ENCODE results near the gene LIN7C.

Gene LIN7C, protein sequence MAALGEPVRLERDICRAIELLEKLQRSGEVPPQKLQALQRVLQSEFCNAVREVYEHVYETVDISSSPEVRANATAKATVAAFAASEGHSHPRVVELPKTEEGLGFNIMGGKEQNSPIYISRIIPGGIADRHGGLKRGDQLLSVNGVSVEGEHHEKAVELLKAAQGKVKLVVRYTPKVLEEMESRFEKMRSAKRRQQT

DNA sequence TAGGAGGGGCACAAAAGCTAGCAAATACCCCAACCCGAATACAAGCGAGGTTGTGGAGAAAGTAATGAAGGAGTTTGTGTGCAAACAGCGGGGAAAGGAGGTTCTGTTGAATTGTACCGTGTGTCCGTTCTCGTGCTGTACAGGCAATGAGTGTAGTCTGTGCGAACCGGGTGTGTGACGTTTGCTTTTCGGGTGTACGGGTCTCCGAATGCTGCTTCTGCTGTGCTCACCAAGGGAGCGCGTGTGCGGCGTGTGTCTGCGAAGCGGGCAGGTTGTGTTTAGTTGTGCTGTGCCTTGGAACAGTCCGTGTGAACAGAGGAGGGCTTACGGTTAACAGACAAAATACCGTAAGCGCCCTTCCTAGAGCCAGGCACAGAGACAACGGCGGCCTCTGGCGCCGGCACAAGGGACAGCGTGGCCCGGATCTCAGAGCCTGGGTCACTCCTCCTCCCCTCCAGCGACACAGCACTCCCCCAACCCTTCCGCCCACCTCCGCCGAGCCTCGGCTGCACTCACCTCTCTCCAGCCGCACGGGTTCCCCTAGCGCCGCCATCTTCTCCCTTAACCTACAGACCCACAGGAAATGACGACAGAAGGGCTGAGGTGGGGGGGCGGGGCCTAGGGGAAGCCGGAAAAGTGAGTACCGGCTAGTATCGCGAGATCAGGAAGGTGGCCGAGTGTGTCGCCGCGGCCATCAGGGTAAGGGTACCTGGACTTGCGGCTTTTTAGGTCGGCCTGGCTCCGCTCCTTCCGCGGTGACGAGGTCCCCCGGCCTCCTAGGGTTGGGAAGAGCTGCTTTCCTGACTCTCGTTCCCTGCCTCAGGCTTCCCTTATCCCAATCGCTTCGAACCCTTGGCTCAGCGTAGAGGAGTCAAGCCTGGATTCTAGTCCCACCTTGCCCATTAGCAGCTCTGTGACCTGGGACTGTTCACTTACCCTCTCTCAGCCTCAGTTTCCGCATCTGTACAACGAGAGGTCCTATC, at the start of gene LIN7C:
Gene LIN7C (minus strand): TSS at position 570 of the 983 bp plus-strand sequence. CDS start 17 bp downstream, at position 553.
- Mint-ChIP-seq H3K27ac (ENCODE audit: low read depth) (peak within 1 kb of the TSS; percentile 93), H3K9me3 (peaks cover 5% of the 10 kb centered on the region)

DNA sequence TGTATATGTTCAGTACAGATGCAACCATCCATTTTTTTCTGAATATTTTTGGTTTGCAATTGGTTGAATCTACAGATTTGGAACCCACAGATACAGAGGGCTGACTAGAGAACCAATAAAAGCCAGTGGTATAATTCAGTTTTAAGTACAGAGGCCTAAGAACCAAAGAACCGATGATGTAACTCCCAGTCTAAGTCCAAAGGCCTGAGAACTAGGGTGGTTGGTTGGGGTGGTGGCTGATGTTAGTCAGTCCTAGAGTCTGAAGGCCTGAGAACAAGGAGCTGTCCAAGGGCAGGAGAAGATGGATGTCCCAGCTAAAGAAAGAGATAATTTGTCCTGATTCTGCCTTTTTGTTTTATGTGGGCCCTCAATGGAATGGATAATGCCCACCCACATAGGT, 48.7 kb upstream of the LIN7C start:
- Mint-ChIP-seq H3K4me3 (no peak overlapping the region), H3K36me3 (ENCODE audit: insufficient read depth) (no peaks in the 10 kb centered on the region), H3K4me1 (no peaks in the 10 kb centered on the region), H3K27ac (ENCODE audit: low read depth) (no peak overlapping the region), H3K9me3 (no peaks in the 10 kb centered on the region), H3K27me3 (no peaks in the 10 kb centered on the region)
- DNase-seq (ENCODE audit: low spot score in 2 of 2) (no peak), ATAC-seq (replicated peaks; ENCODE audit: extremely low read depth, poor library complexity, severe bottlenecking) (no peak)

More for the DNA sequence above, at the start of gene LIN7C:
- H3K27me3 Mint-ChIP-seq, result no peaks in the 10 kb centered on the region
- DNase-seq (ENCODE audit: low spot score in 2 of 2), result peak; percentile 76 to 87
- peak within 1 kb of the TSS; percentile 89 for H3K4me3 Mint-ChIP-seq
- ATAC-seq (replicated peaks; ENCODE audit: extremely low read depth, poor library complexity, severe bottlenecking), result peak; percentile 94
- H3K4me1 Mint-ChIP-seq, result peaks cover 40% of the 10 kb centered on the region
- H3K36me3 Mint-ChIP-seq (ENCODE audit: insufficient read depth), result peaks cover 31% of the 10 kb centered on the region

DNA sequence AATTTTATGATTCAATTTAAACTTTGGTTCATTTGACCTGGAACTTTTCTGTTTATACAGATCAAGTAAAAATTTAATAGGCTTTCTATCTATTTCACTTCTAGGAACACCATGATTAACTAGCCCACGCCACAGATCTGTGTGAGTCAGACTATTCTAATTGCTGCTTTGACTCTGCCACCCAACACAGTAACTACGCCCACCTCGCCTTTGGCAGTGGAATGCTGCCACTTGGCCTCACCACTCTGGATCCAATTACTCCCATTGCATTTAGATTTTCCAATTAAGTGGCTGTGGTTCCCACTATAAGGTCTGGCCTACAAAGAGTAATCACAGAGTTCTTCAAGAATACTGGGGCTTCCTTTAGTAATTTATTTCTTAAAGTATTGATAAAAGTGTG, 46.6 kb upstream of the LIN7C start:
- no peak for ATAC-seq (replicated peaks; ENCODE audit: extremely low read depth, poor library complexity, severe bottlenecking)
- no peaks in the 10 kb centered on the region for H3K27me3 Mint-ChIP-seq
- H3K9me3 Mint-ChIP-seq, result no peaks in the 10 kb centered on the region
- H3K27ac Mint-ChIP-seq (ENCODE audit: low read depth), result no peak overlapping the region
- DNase-seq (ENCODE audit: low spot score in 2 of 2), result no peak
- no peaks in the 10 kb centered on the region for H3K4me1 Mint-ChIP-seq
- H3K4me3 Mint-ChIP-seq, result no peak overlapping the region
- no peaks in the 10 kb centered on the region for H3K36me3 Mint-ChIP-seq (ENCODE audit: insufficient read depth)

DNA sequence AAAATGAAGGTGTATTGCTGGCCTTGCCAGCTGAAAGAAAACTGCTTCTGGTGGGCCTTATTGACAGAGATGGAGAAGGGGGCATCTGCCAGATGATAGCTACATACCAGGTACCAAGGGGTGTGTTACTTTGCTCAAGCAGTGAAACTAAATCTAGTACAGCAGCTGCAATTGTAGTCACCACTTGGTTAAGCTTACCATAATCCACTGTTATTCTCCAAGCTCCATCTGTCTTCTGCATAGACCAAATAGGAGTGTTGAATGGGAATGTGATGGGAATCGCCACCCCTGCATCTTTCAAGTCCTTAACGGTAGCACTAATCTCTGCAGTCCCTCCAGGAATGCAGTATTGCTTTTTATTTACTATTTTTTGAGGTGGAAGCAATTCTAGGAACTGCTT, 45.8 kb upstream of the LIN7C start:
- H3K4me1 Mint-ChIP-seq, result no peaks in the 10 kb centered on the region
- H3K36me3 Mint-ChIP-seq (ENCODE audit: insufficient read depth), result no peaks in the 10 kb centered on the region
- H3K9me3 Mint-ChIP-seq, result no peaks in the 10 kb centered on the region
- no peak for ATAC-seq (replicated peaks; ENCODE audit: extremely low read depth, poor library complexity, severe bottlenecking)
- no peaks in the 10 kb centered on the region for H3K27me3 Mint-ChIP-seq
- no peak for DNase-seq (ENCODE audit: low spot score in 2 of 2)
- no peak overlapping the region for H3K27ac Mint-ChIP-seq (ENCODE audit: low read depth)
- H3K4me3 Mint-ChIP-seq, result no peak overlapping the region

DNA sequence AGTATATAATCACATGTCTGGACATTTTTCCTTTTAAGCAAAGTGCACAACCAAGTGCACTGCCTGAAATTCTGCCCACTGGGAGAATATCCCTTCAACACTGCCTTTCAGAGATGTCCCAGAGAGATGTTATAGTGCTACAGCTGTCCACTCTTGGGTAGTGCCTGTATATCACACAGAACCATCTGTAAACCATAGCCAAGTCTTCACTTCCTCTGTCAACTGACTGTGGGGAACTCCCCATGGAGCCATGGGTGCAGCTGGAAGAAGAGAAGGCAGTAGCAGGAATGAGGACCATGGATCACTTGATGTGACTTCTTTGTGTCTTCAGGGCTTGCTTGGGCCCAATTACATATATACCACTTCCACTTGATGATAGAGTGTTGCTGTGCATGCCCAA, 44.6 kb upstream of the LIN7C start:
- Mint-ChIP-seq H3K27me3 (no peaks in the 10 kb centered on the region), H3K4me3 (no peak overlapping the region), H3K36me3 (ENCODE audit: insufficient read depth) (no peaks in the 10 kb centered on the region), H3K4me1 (no peaks in the 10 kb centered on the region), H3K9me3 (no peaks in the 10 kb centered on the region), H3K27ac (ENCODE audit: low read depth) (no peak overlapping the region)
- DNase-seq (ENCODE audit: low spot score in 2 of 2) (no peak), ATAC-seq (replicated peaks; ENCODE audit: extremely low read depth, poor library complexity, severe bottlenecking) (no peak)

DNA sequence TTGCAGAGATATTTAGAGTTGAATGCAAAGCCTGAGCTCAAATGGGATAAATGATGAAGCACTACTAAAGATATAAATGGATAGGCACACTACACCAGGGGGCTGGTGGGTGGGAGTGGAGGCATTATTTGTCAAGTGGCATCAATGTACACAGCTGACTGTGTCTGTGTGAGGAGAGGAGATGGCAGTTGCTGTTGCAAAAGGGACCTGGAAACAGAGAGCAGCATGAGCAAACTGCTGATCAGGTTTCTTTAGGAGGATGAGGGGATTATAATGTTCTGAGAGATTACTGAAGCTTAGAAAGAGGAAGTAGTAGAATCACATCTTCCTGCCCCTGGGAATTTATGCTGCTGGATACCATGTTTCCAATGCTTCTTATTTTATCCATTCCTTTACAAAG, 39.4 kb upstream of the LIN7C start:
- no peaks in the 10 kb centered on the region for H3K4me1 Mint-ChIP-seq
- no peak overlapping the region for H3K4me3 Mint-ChIP-seq
- H3K27me3 Mint-ChIP-seq, result no peaks in the 10 kb centered on the region
- H3K9me3 Mint-ChIP-seq, result no peaks in the 10 kb centered on the region
- H3K36me3 Mint-ChIP-seq (ENCODE audit: insufficient read depth), result no peaks in the 10 kb centered on the region
- ATAC-seq (replicated peaks; ENCODE audit: extremely low read depth, poor library complexity, severe bottlenecking) (no peak), DNase-seq (ENCODE audit: low spot score in 2 of 2) (no peak)
- H3K27ac Mint-ChIP-seq (ENCODE audit: low read depth), result no peak overlapping the region

DNA sequence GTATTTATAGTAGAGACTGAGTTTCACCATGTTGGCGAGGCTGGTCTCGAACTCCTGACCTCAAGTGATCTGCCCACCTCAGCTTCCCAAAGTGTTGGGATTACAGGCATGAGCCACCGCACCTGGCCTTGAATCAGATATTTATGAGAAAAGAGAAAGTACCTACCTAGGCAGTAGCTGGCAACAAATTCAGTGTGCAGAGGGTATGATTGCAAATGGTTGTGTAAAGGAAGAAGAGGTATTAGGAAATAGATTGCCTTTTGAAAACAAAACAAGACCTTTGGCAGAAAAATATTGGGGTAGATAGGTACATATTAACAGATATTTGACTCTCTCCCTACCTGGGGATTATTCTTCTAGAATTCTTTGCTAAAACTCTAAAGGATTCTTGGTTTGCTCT, 38.5 kb upstream of the LIN7C start:
- H3K4me3 Mint-ChIP-seq, result no peak overlapping the region
- no peak overlapping the region for H3K27ac Mint-ChIP-seq (ENCODE audit: low read depth)
- no peaks in the 10 kb centered on the region for H3K9me3 Mint-ChIP-seq
- DNase-seq (ENCODE audit: low spot score in 2 of 2), result no peak
- ATAC-seq (replicated peaks; ENCODE audit: extremely low read depth, poor library complexity, severe bottlenecking), result no peak
- H3K4me1 Mint-ChIP-seq, result no peaks in the 10 kb centered on the region
- no peaks in the 10 kb centered on the region for H3K27me3 Mint-ChIP-seq
- no peaks in the 10 kb centered on the region for H3K36me3 Mint-ChIP-seq (ENCODE audit: insufficient read depth)

DNA sequence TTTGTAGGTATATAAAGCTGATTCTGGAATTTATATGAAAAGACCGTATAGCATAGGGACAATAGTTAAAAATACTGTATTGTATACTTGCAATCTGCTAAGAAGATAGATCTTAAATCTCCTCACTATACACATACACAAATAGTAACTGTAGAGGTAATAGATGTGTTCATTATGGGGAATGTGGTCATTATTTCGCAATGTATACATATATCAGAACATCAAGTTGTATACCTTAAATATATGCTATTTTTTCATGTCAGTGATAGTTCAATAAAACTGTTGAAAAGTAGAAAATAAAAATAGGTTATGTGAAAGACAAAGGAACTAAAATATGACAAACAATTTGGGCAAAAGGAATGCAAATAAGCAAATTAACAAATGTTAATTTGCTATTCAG, 35.2 kb upstream of the LIN7C start:
- no peaks in the 10 kb centered on the region for H3K36me3 Mint-ChIP-seq (ENCODE audit: insufficient read depth)
- ATAC-seq (replicated peaks; ENCODE audit: extremely low read depth, poor library complexity, severe bottlenecking) (no peak), DNase-seq (ENCODE audit: low spot score in 2 of 2) (no peak)
- no peak overlapping the region for H3K4me3 Mint-ChIP-seq
- no peaks in the 10 kb centered on the region for H3K9me3 Mint-ChIP-seq
- H3K4me1 Mint-ChIP-seq, result no peaks in the 10 kb centered on the region
- no peaks in the 10 kb centered on the region for H3K27me3 Mint-ChIP-seq
- no peak overlapping the region for H3K27ac Mint-ChIP-seq (ENCODE audit: low read depth)

DNA sequence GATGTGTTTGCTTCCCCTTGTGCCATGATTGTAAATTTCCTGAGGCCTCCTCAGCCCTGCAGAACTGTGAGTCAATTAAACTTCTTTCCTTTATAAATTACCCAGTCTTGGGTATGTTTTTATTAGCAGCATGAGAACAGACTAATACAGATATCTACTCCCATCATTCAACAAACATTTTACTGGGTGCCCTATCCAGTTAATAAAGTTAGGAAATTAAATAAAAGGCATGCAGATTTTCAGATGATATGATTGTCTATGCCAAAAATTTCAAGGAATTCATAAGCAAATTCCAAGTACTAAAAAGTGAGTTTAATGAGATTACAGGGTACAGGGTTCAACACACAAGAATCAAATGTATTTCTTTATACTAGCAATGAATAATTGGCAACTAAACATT, 33.5 kb upstream of the LIN7C start:
- Mint-ChIP-seq H3K27ac (ENCODE audit: low read depth) (no peak overlapping the region), H3K4me3 (no peak overlapping the region), H3K9me3 (no peaks in the 10 kb centered on the region), H3K4me1 (no peaks in the 10 kb centered on the region), H3K36me3 (ENCODE audit: insufficient read depth) (no peaks in the 10 kb centered on the region), H3K27me3 (no peaks in the 10 kb centered on the region)
- no peak for DNase-seq (ENCODE audit: low spot score in 2 of 2)
- ATAC-seq (replicated peaks; ENCODE audit: extremely low read depth, poor library complexity, severe bottlenecking), result no peak

DNA sequence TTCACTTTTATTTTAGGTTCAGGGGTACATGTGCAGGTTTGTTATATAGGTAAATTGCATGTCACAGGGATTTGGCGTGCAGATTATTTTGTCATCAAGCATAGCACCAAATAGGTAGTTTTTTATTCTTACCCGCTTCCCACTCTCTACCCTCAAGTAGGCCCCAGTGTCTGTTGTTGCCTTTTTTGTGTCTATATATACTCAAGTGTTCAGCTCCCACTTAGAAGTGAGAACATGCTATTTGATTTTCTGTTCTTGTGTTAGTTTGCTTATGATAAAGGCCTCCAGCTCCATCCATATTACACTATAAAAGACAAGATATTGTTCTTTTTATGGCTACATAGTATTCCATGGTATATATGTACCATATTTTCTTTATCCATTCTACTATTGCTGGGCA, 28.5 kb upstream of the LIN7C start:
- H3K27ac Mint-ChIP-seq (ENCODE audit: low read depth), result no peak overlapping the region
- DNase-seq (ENCODE audit: low spot score in 2 of 2), result no peak
- H3K9me3 Mint-ChIP-seq, result no peaks in the 10 kb centered on the region
- H3K4me3 Mint-ChIP-seq, result no peak overlapping the region
- H3K27me3 Mint-ChIP-seq, result no peaks in the 10 kb centered on the region
- H3K4me1 Mint-ChIP-seq, result no peaks in the 10 kb centered on the region
- no peaks in the 10 kb centered on the region for H3K36me3 Mint-ChIP-seq (ENCODE audit: insufficient read depth)
- no peak for ATAC-seq (replicated peaks; ENCODE audit: extremely low read depth, poor library complexity, severe bottlenecking)

DNA sequence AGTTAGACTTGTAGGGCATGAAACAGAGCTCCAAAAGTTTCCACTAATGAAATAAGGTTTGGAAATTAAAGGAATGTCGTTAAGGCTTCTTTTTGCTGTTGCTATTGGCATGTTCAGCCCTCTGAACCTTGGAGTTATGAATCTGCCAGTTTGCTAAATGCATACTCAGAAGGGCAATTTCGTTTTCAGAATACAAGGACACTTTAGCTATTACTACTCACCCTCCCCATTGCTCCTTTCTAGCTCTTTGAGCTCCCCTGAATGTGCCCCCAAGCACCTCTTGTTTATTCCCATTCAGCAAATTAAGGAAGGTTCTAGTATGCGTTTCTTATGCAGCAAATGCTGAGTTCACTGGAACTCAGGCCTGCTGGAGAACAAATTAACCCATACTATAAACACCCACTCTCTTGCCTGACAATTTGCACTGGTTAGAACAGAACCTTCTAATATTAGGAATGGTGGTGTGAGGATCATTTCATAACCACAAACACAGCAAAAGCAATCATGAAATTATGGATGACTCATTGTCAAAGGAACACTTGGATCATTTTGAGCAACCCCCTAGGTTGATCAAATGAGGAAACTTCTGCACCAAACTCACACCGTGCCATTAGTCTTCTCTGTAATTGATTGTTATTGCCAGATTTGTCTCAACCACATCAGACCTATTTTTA, 26.2 kb upstream of the LIN7C start:
- H3K27me3 Mint-ChIP-seq, result no peaks in the 10 kb centered on the region
- H3K36me3 Mint-ChIP-seq (ENCODE audit: insufficient read depth), result no peaks in the 10 kb centered on the region
- no peaks in the 10 kb centered on the region for H3K4me1 Mint-ChIP-seq
- H3K9me3 Mint-ChIP-seq, result no peaks in the 10 kb centered on the region
- ATAC-seq (replicated peaks; ENCODE audit: extremely low read depth, poor library complexity, severe bottlenecking), result no peak
- H3K4me3 Mint-ChIP-seq, result no peak overlapping the region
- H3K27ac Mint-ChIP-seq (ENCODE audit: low read depth), result no peak overlapping the region
- DNase-seq (ENCODE audit: low spot score in 2 of 2), result no peak

DNA sequence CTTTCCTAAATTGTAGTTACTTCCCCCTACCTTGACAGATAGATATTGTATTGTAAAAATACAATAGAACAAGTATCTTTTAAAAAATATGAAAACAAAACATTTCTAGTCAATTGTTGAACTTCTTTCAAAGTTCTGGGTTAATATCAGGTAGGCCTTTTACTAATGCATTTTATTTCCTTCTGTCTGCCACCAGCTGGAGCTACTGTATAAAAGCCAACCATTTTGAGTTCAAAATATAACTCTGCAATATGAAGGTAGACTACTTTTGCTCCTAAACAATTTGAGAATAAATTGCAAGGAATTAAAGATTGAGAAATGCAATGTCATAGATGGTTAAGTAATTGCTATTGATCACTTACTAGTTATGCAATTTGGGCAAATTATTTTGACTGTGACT, 22.1 kb upstream of the LIN7C start:
- H3K27me3 Mint-ChIP-seq, result no peaks in the 10 kb centered on the region
- no peak for ATAC-seq (replicated peaks; ENCODE audit: extremely low read depth, poor library complexity, severe bottlenecking)

DNA sequence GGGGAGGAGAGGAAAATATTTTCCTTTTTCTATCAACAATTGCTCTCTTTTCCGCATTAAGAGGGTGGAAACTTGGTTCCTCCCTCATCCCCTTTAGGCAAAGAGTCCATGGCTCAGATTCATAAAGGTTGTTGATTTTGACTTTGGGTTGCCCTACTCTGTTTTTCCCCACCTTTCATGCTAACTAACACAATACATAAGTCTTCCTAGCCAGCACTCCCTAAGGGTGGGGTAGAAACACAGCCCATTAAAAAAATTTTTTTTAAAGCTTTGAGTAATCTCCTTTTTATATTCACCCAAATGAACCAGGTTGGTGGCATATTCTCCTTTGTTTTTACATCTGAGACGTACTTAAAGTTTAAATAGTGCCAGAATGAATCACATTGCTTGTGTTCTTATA, 20.0 kb upstream of the LIN7C start:
- H3K4me1 Mint-ChIP-seq, result no peaks in the 10 kb centered on the region
- no peak overlapping the region for H3K27ac Mint-ChIP-seq (ENCODE audit: low read depth)
- H3K9me3 Mint-ChIP-seq, result no peaks in the 10 kb centered on the region
- no peaks in the 10 kb centered on the region for H3K36me3 Mint-ChIP-seq (ENCODE audit: insufficient read depth)
- no peak overlapping the region for H3K4me3 Mint-ChIP-seq
- ATAC-seq (replicated peaks; ENCODE audit: extremely low read depth, poor library complexity, severe bottlenecking) (no peak), DNase-seq (ENCODE audit: low spot score in 2 of 2) (no peak)
- H3K27me3 Mint-ChIP-seq, result no peaks in the 10 kb centered on the region

More for the DNA sequence above, 22.1 kb upstream of the LIN7C start:
- no peaks in the 10 kb centered on the region for H3K4me1 Mint-ChIP-seq
- no peak overlapping the region for H3K4me3 Mint-ChIP-seq
- no peak overlapping the region for H3K27ac Mint-ChIP-seq (ENCODE audit: low read depth)
- no peaks in the 10 kb centered on the region for H3K9me3 Mint-ChIP-seq
- no peaks in the 10 kb centered on the region for H3K36me3 Mint-ChIP-seq (ENCODE audit: insufficient read depth)
- no peak for DNase-seq (ENCODE audit: low spot score in 2 of 2)
